Thoracic aorta (tissue), 2 donors: ENCODE measurements around the gene FIS1. TPM values are rescaled to one million over a fixed set of nuclear protein-coding genes. Genes with fewer than 3 reads are reported as not detected.
"Not testable (repeated sequence)": the region's sequence is repeated elsewhere in the genome, so short reads cannot be mapped to it uniquely, and the experiment has no call there.

Experiments used
- ATAC-seq: fragments of 150-250 bp; one replicate; pipeline ENCODE4 v1.8.0; 2017; ENCODE audit warnings: low read depth; ENCODE audit not compliant: insufficient number of reproducible peaks, low FRiP score
- DNase-seq: peaks from one replicate; pipeline ENCODE4 v3.0.0-alpha.2; 2020; ENCODE audit warnings: low spot score
- H3K27ac ChIP-seq, 2 donors: fragments of 200-600 bp; sonication (generic); 1 replicate in 1 of 2; 2 replicates in 1 of 2; pipeline ENCODE4 v1.5.1; 2016; ENCODE audit warnings: mild to moderate bottlenecking in 2 of 2, moderate library complexity in 2 of 2
- H3K27me3 ChIP-seq: fragments of 200-600 bp; sonication (generic); replicated peaks from 2 replicates; pipeline ENCODE4 v1.6.0; 2016; ENCODE audit warnings: mild to moderate bottlenecking; ENCODE audit not compliant: insufficient read depth
- H3K36me3 ChIP-seq: fragments of 200-600 bp; sonication (generic); one replicate; pipeline ENCODE4 v1.5.1; 2016
- H3K4me1 ChIP-seq, 2 donors: fragments of 200-600 bp; sonication (generic); 1 replicate in 1 of 2; 2 replicates in 1 of 2; pipeline versions ENCODE4 v1.5.1 to v1.6.0; 2016; ENCODE audit warnings: low read depth in 2 of 2, mild to moderate bottlenecking in 1 of 2; ENCODE audit not compliant: control insufficient read depth in 1 of 2
- H3K4me3 ChIP-seq: fragments of 200-600 bp; sonication (generic); 2 replicates; pipeline ENCODE4 v1.5.1; 2016; ENCODE audit warnings: mild to moderate bottlenecking
- H3K9me3 ChIP-seq: fragments of 200-600 bp; sonication (generic); 2 replicates; pipeline ENCODE4 v1.5.1; 2016
- total RNA-seq, 2 donors: library from RNA; depleted of rRNA; stranded (reverse); fragments of >200 nt; gene quantifications; one replicate each; pipeline versions ENCODE4 v1.1.0 to v1.2.3, GENCODE V29; 2016
- TF ChIP-seq, protein P1 (sequence below): fragments of 200-600 bp; sonication (generic); IDR thresholded peaks from one replicate; pipeline ENCODE4 v1.5.1; 2019; ENCODE audit warnings: antibody characterized with exemption

Gene FIS1
- total RNA-seq, 2 donors from 2014 or later: 135 to 181 TPM

DNA sequence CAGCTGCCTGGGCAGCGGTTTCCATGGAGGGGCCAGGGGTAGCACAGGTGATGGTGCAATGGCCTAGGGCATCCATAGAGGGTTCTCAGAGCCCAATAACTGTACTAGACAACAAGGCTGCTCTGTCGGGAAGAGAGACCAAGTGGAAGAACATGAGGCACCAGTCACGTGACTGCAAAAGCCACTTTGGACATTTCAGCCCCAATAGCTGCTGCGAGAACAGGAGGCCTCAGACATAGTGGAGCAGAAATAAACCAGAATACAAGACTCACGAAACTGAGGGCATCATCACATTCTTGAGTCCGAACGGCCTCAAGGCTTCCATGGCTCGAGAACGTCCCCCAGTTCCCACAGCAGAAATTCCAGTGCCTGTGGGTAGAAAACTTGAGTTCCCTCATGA, 32.3 kb upstream of the FIS1 start:
- Histone ChIP-seq H3K4me3 (no peak overlapping the region), H3K9me3 (no peaks in the 10 kb centered on the region), H3K27ac (no peak overlapping the region), H3K4me1 (no peaks in the 10 kb centered on the region), H3K27me3 (no peaks in the 10 kb centered on the region), H3K36me3 (no peaks in the 10 kb centered on the region)
- ATAC-seq: no peak
- TF ChIP-seq, protein P1, sequence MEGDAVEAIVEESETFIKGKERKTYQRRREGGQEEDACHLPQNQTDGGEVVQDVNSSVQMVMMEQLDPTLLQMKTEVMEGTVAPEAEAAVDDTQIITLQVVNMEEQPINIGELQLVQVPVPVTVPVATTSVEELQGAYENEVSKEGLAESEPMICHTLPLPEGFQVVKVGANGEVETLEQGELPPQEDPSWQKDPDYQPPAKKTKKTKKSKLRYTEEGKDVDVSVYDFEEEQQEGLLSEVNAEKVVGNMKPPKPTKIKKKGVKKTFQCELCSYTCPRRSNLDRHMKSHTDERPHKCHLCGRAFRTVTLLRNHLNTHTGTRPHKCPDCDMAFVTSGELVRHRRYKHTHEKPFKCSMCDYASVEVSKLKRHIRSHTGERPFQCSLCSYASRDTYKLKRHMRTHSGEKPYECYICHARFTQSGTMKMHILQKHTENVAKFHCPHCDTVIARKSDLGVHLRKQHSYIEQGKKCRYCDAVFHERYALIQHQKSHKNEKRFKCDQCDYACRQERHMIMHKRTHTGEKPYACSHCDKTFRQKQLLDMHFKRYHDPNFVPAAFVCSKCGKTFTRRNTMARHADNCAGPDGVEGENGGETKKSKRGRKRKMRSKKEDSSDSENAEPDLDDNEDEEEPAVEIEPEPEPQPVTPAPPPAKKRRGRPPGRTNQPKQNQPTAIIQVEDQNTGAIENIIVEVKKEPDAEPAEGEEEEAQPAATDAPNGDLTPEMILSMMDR: no peak
- DNase-seq: no peak

DNA sequence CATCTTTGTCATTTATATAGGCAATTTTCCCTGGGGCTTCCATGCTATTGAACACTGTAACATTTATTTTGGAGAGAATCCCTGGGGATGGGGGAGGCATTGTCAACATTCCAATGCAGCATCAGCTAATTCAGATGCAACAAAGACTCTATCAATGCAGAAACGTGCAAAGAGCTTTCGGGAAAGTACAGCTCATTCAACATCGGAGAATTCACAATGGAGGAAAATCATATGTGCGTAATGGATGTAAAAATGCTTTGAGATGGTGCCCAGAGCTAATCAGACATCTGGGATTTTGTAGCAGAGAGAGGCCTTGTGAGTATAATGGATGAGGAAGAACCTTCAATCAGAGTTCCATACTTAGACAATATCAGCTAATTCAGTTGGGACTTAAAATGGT, 28.3 kb upstream of the FIS1 start:
- ATAC-seq: no peak
- TF ChIP-seq, protein P1: no peak

DNA sequence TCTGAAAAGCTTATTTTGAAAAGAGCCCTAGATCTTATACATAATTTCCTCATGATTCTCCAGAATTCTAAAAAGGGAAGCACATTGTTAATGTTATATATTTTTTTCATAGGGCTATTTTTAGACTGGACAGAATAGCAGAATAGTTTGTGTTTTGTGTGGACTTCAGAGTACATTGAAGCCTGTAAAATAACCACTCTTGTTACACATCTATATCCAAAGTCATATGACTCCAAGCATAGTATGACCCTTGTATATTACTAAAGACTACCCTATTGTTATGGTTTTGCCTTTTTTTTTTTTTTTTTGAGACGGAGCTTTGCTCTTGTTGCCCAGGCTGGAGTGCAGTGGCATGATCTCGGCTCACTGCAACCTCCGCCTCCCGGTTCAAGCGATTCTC, 26.1 kb upstream of the FIS1 start:
- Histone ChIP-seq H3K4me3 (no peak overlapping the region), H3K9me3 (no peaks in the 10 kb centered on the region), H3K27me3 (no peaks in the 10 kb centered on the region), H3K27ac (no peak overlapping the region), H3K4me1 (no peaks in the 10 kb centered on the region), H3K36me3 (no peaks in the 10 kb centered on the region)
- DNase-seq (no peak), ATAC-seq (no peak)
- TF ChIP-seq, protein P1: no peak

More for the DNA sequence above, 28.3 kb upstream of the FIS1 start:
- Histone ChIP-seq H3K27ac (no peak overlapping the region), H3K36me3 (no peaks in the 10 kb centered on the region), H3K9me3 (no peaks in the 10 kb centered on the region), H3K4me1 (no peaks in the 10 kb centered on the region), H3K27me3 (no peaks in the 10 kb centered on the region), H3K4me3 (no peak overlapping the region)
- no peak for DNase-seq

DNA sequence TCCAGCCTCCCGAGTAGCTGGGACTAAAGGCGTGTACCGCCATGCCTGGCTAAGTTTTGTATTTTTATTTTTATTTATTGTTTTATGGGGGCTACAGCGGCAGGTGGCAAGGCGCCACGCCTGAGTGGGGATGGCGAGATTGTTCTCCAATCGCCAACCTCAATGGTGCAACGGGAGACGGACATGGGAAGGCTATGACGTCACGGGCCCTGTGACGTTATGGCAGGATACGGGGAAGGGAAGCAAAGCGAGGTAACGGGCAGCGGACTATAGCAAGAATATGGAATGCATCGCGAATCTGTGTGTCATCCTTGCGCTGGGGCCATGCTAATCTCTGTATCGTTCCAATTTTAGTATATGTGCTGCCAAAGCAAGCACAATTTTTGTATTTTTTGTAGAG, 24.8 kb upstream of the FIS1 start:
- Histone ChIP-seq H3K4me3 (no peak overlapping the region), H3K27me3 (no peaks in the 10 kb centered on the region), H3K4me1 (no peaks in the 10 kb centered on the region), H3K27ac (no peak overlapping the region), H3K36me3 (no peaks in the 10 kb centered on the region), H3K9me3 (no peaks in the 10 kb centered on the region)
- TF ChIP-seq, protein P1: no peak
- DNase-seq (no peak), ATAC-seq (no peak)

DNA sequence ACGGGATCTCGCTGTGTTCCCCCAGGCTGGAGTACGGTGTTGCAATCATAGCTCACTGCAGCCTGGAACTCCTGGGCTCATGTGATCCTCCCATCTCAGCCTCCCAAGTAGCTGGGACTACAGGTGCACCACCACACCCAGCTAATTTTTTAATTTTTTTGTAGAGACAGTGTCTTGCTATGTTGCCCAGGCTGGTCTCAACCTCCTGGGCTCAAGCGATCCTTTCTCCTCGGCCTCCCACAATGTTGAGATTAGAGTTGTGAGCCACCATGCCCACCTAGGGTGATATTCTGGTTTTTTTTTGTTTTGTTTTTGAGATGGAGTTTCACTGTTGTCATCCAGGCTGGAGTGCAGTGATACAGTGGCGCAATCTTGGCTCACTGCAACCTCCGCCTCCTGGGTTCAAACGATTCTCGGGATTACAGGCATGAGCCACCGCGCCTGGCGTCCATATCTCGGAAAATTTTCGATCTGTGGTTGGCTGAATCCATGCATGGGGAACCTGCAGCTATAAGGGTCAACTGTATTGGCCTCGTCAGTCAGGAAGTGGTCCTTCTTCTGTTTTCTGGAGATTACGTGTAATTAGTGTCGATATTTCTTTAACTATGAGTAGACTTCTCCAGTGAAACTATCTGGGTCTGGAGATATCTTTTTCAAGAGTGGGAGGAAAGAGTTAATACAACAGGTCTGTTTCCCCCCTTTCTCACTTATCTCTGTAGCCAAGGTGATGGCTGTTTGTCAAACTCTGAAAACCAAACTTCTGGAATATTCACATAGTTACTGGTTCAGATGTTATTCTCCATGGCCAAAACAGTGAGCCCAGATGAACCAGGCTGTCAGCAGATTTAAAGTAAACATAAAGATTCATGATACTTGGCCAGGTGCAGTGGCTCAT, 21.0 kb upstream of the FIS1 start:
- ATAC-seq (no peak), DNase-seq (no peak)
- no peaks in the 10 kb centered on the region for H3K36me3 ChIP-seq
- no peak overlapping the region for H3K4me3 ChIP-seq
- H3K27ac ChIP-seq: no peak overlapping the region
- TF ChIP-seq, protein P1: no peak
- H3K4me1 ChIP-seq: no peaks in the 10 kb centered on the region
- no peaks in the 10 kb centered on the region for H3K9me3 ChIP-seq
- no peaks in the 10 kb centered on the region for H3K27me3 ChIP-seq

DNA sequence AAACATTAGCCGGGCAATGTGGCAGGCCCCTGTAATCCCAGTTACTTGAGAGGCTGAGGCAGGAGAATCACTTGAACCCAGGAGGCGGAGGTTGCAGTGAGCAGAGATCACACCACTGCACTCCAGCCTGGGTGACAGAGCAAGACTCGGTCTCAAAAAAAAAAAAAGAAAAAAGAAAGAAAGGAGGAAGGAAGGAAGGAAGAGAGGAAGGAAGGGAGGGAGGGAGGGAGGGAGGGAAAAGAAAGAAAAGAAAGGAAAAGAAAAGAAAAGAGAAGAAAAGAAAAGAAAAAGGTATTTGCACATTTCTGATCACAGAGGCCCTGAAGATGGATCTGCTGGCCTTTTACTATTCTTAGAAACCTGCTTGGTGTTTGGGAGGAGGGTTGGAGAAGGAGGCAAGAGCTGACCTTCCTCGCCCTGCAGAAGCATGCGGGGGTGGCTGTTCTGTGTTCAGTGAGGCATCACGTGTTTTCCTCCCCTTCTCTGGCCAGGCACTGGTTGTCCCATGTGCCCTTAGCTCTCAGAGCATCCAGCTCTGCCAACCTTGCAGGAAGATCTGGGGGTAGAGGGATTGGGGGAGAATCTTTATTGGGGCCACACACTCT, 19.3 kb upstream of the FIS1 start:
- not testable (repeated sequence) for H3K4me1 ChIP-seq, H3K36me3 ChIP-seq, H3K27ac ChIP-seq, DNase-seq, ATAC-seq, H3K27me3 ChIP-seq, H3K4me3 ChIP-seq, H3K9me3 ChIP-seq
